ENCODE data around the gene MRPL4. TPM values are rescaled to one million over a fixed set of nuclear protein-coding genes. Genes with fewer than 3 reads are reported as not detected.

The MRPL4 gene
- total RNA-seq, 2 experiments from 2014 or later: 157 to 161 TPM

GRCh38 chr19:10254244-10254643 is 2.2 kb downstream of the MRPL4 start:
- CTCF ChIA-PET: interaction anchor here (0.6 to 1.4 kb wide), 3 partner anchors 90 to 136 kb away, joined by 3 read pairs; no protein-coding TSS in a partner anchor
- POLR2A ChIA-PET: no interaction called here

- CTCF ChIA-PET: interaction anchor here (1.4 kb wide), 1 partner anchor 135 kb away, joined by 3 read pairs; no protein-coding TSS in a partner anchor
- POLR2A ChIA-PET: no interaction called here
Measured at GRCh38 chr19:10255358-10255757, 3.3 kb downstream of the MRPL4 start.

- ChIA-PET CTCF (interaction anchor here (0.8 kb wide), 1 partner anchor 12 kb away, joined by 3 read pairs; no protein-coding TSS in a partner anchor), POLR2A (no interaction called here)
Measured at GRCh38 chr19:10256551-10256950, 4.5 kb downstream of the MRPL4 start.

GRCh38 chr19:10256970-10257615 is 5.1 kb downstream of the MRPL4 start:
- CTCF ChIA-PET: interaction anchor here (4.3 kb wide), 1 partner anchor 131 kb away, joined by 52 read pairs; no protein-coding TSS in a partner anchor
- POLR2A ChIA-PET: interaction anchor here (2.1 kb wide), 1 partner anchor 13 kb away, joined by 22 read pairs; the partner anchor contains the start of gene ICAM1

- POLR2A ChIA-PET: interaction anchor here (0.5 to 2.1 kb wide), 6 partner anchors 12 to 130 kb away, joined by 3 to 22 read pairs (median 4); partner anchors contain the start of genes ICAM1, ICAM4 and TYK2
- CTCF ChIA-PET: interaction anchor here (0.5 to 4.3 kb wide), 42 partner anchors 9 to 476 kb away, joined by 3 to 58 read pairs (median 5); partner anchors contain the start of genes CDC37, FDX2, ICAM1 and ICAM4
Measured at GRCh38 chr19:10258080-10258710, 6.2 kb downstream of the MRPL4 start.

GRCh38 chr19:10259162-10259905 is 7.3 kb downstream of the MRPL4 start:
- POLR2A ChIA-PET: interaction anchor here (0.5 to 2.3 kb wide), 9 partner anchors 11 to 205 kb away, joined by 3 to 22 read pairs (median 6); partner anchors contain the start of genes ICAM1, ICAM4 and TYK2
- CTCF ChIA-PET: interaction anchor here (0.5 to 4.3 kb wide), 47 partner anchors 9 to 477 kb away, joined by 3 to 58 read pairs (median 5); partner anchors contain the start of genes CDC37, FDX2, ICAM1 and ICAM4

GRCh38 chr19:10260141-10260584 is 8.1 kb downstream of the MRPL4 start:
- ChIA-PET CTCF (interaction anchor here (0.6 to 4.3 kb wide), 20 partner anchors 8 to 157 kb away, joined by 3 to 58 read pairs (median 7); partner anchors contain the start of genes CDC37, FDX2, ICAM1 and TYK2), POLR2A (interaction anchor here (0.6 to 2.3 kb wide), 5 partner anchors 11 to 204 kb away, joined by 4 to 23 read pairs (median 7); partner anchors contain the start of gene ICAM1)

GRCh38 chr19:10262771-10263170 is 10.8 kb downstream of the MRPL4 start:
- CTCF ChIA-PET: interaction anchor here (0.7 to 10.4 kb wide), 3 partner anchors 122 to 158 kb away, joined by 3 to 145 read pairs (median 4); partner anchors contain the start of gene TYK2
- POLR2A ChIA-PET: interaction anchor here (0.5 kb wide), 1 partner anchor 126 kb away, joined by 5 read pairs; no protein-coding TSS in a partner anchor

GRCh38 chr19:10266706-10267105 is 14.7 kb downstream of the MRPL4 start:
- ChIA-PET POLR2A (no interaction called here), CTCF (interaction anchor here (10.4 kb wide), 1 partner anchor 118 kb away, joined by 145 read pairs; the partner anchor contains the start of gene TYK2)

GRCh38 chr19:10268071-10268470 is 16.1 kb downstream of the MRPL4 start:
- ChIA-PET POLR2A (no interaction called here), CTCF (interaction anchor here (0.6 to 10.4 kb wide), 4 partner anchors 9 to 123 kb away, joined by 3 to 145 read pairs (median 22); partner anchors contain the start of gene TYK2)

- ChIA-PET POLR2A (interaction anchor here (0.5 to 3.5 kb wide), 11 partner anchors 9 to 143 kb away, joined by 3 to 45 read pairs (median 14); partner anchors contain the start of genes ICAM4, ICAM5, RAVER1 and S1PR2), CTCF (interaction anchor here (0.6 to 10.4 kb wide), 23 partner anchors 10 to 185 kb away, joined by 3 to 145 read pairs (median 5); partner anchors contain the start of genes ANGPTL6, CDC37, ICAM4 and ICAM5)
Measured at GRCh38 chr19:10269333-10270179, 17.5 kb downstream of the MRPL4 start.

GRCh38 chr19:10270180-10270615 is 18.2 kb downstream of the MRPL4 start:
- CTCF ChIA-PET: interaction anchor here (0.6 to 10.4 kb wide), 20 partner anchors 10 to 338 kb away, joined by 3 to 145 read pairs (median 6); partner anchors contain the start of genes ICAM4, ICAM5, RAVER1 and TYK2
- POLR2A ChIA-PET: interaction anchor here (0.6 to 3.5 kb wide), 13 partner anchors 10 to 233 kb away, joined by 3 to 45 read pairs (median 12); partner anchors contain the start of genes ICAM4, ICAM5, RAVER1 and S1PR2

- ChIA-PET CTCF (interaction anchor here (0.6 to 10.4 kb wide), 23 partner anchors 9 to 339 kb away, joined by 3 to 145 read pairs (median 4); partner anchors contain the start of genes ICAM4, ICAM5 and TYK2), POLR2A (interaction anchor here (0.5 to 3.5 kb wide), 21 partner anchors 9 to 271 kb away, joined by 3 to 45 read pairs (median 4); partner anchors contain the start of genes ICAM4, ICAM5, PPAN and RAVER1)
Measured at GRCh38 chr19:10270616-10271394, 18.8 kb downstream of the MRPL4 start, which contains the start of gene ICAM1. Gene ICAM1, plus strand, starts transcription at chr19:10271120. Its CDS starts 40 bp downstream, at chr19:10271160.

- ChIA-PET CTCF (interaction anchor here (1.0 to 10.4 kb wide), 17 partner anchors 9 to 339 kb away, joined by 3 to 145 read pairs (median 4); partner anchors contain the start of genes ICAM4, ICAM5 and TYK2), POLR2A (interaction anchor here (0.5 to 3.5 kb wide), 16 partner anchors 11 to 437 kb away, joined by 3 to 45 read pairs (median 5); partner anchors contain the start of genes ICAM4, ICAM5, PPAN and RAVER1)
Measured at GRCh38 chr19:10271543-10272086, 19.6 kb downstream of the MRPL4 start.

GRCh38 chr19:10274589-10274988 is 22.6 kb downstream of the MRPL4 start:
- ChIA-PET CTCF (interaction anchor here (0.6 to 1.3 kb wide), 3 partner anchors 15 to 154 kb away, joined by 3 read pairs; partner anchors contain the start of gene ICAM5), POLR2A (interaction anchor here (0.7 kb wide), 1 partner anchor 14 kb away, joined by 7 read pairs; no protein-coding TSS in a partner anchor)

Data from activated CD8-positive, alpha-beta memory T cell treated with anti-CD3 and anti-CD28 coated beads for 36 hours (primary cell).